ENCODE data around the gene LMO7.

DNA sequence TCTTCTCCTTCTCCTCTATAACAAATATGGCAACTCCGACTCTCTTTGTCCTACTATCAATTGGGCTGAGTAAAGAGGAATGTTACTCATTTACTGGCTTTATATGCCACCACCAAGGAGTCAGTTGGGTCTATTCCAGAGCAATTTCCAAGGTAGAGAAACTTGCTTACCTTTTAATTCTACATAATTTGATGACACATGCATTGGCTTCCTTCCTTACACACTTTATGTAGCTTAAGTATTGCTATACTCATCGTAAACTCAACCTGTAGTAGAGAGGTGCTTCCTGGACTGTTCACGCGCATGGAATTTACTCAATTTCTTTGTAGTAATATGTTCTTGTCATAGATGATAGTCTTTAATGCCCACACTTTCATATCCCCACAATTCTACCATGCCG lies 160.7 kb downstream of the LMO7 start:
- TF ChIP-seq EZH2 (IDR thresholded peaks at IDR 0.05) (no peak), POLR2AphosphoS5 (IDR thresholded peaks at IDR 0.05; ENCODE audit: borderline replicate concordance, low read depth, low read length) (no peak), FOXP2 (optimal IDR thresholded peaks at IDR 0.05; ENCODE audit: control extremely low read depth, extremely low read length, insufficient read depth) (no peak)

All from SK-N-MC (cell line).